ENCODE results near the gene GTPBP1. TPM values are rescaled to one million over a fixed set of nuclear protein-coding genes. Genes with fewer than 3 reads are reported as not detected.

GTPBP1 gene
- total and polyA plus RNA-seq, 2 of the 13 experiments (the other 11 are each of a cell fraction or from before 2014, with no cell fraction given): 22.3 to 27.0 TPM

DNA sequence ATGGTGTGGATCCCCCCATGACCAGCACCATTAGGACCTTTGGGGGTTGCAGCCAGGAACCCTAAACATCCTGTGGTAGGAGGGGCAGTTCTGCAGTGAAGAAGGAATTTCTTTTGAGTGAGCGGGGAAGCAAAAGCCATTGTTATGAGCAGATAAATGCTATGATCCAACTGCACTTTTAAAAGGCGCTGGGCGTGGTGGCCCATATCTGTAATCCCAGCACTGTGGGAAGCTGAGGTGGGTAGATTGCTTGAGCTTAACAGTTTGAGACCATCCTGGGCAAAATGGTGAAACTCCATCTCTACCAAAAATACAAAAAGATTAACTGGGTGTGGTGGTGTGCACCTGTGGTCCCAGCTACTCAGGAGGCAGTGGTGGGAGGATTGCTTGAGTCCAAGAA is 29.9 kb upstream of the GTPBP1 start:
- Histone ChIP-seq H3K4me3 (replicated peaks in 1 of 3; ENCODE audit: insufficient read depth in 1 of 3, low read depth in 2 of 3, low read length in 3 of 3) (no peak overlapping the region), H3K79me2 (ENCODE audit: insufficient read depth, low read length) (no peaks in the 10 kb centered on the region), H3K4me1 (ENCODE audit: insufficient read depth, low read length) (peaks cover 18% of the 10 kb centered on the region; the same call in 1 of the 2 replicates), H3K9ac (ENCODE audit: insufficient read depth, low read depth, low read length) (no peak overlapping the region), H3K27ac (ENCODE audit: extremely low read length, insufficient read depth, low read length) (no peak overlapping the region), H3K4me2 (ENCODE audit: low read depth, low read length) (no peak overlapping the region), H3K36me3 (replicated peaks in 1 of 2; ENCODE audit: control insufficient read depth in 1 of 2, insufficient read depth in 2 of 2, low read length in 2 of 2) (peaks cover 4 to 8% of the 10 kb centered on the region in 2 experiments; a peak in 3 of 5 replicates), H3K27me3 (ENCODE audit: control insufficient read depth in 1 of 2, insufficient read depth in 2 of 2, low read length in 2 of 2) (no peaks in the 10 kb centered on the region), H4K20me1 (ENCODE audit: insufficient read depth, low read length) (no peaks in the 10 kb centered on the region), H2AFZ (ENCODE audit: low read length) (no peak overlapping the region), H3K9me3 (ENCODE audit: low read length) (no peaks in the 10 kb centered on the region)
- DNase-seq (ENCODE audit: low spot score) (no peak), ATAC-seq (no peak), FAIRE-seq (no peak)
- WGBS (ENCODE audit: low lambda C conversion rate): 98% methylated on average over 3 of the region's 3 CpGs
- ChIA-PET POLR2A (no interaction called here), CTCF (ENCODE audit: low intra/inter-chr PET ratio, low total read pairs) (no interaction called here)
- BruUV-seq (replicated peaks): no TSS peak
- intact Hi-C loops (cut with micrococcal nuclease; ENCODE audit: unreplicated experiment): no loop called here
- in situ Hi-C loops (cut with HindIII; ENCODE audit: extremely low pct_ligation_motif_present, low pct_unique_long_range_greater_than_20kb): no loop called here
- TF ChIP-seq MBD4 (IDR thresholded peaks at IDR 0.05; ENCODE audit: borderline replicate concordance, low read length): no peak
- TF ChIP-seq PCBP1 (IDR thresholded peaks at IDR 0.05; ENCODE audit: borderline replicate concordance, low read depth, low read length): no peak
- TF ChIP-seq, protein P1, sequence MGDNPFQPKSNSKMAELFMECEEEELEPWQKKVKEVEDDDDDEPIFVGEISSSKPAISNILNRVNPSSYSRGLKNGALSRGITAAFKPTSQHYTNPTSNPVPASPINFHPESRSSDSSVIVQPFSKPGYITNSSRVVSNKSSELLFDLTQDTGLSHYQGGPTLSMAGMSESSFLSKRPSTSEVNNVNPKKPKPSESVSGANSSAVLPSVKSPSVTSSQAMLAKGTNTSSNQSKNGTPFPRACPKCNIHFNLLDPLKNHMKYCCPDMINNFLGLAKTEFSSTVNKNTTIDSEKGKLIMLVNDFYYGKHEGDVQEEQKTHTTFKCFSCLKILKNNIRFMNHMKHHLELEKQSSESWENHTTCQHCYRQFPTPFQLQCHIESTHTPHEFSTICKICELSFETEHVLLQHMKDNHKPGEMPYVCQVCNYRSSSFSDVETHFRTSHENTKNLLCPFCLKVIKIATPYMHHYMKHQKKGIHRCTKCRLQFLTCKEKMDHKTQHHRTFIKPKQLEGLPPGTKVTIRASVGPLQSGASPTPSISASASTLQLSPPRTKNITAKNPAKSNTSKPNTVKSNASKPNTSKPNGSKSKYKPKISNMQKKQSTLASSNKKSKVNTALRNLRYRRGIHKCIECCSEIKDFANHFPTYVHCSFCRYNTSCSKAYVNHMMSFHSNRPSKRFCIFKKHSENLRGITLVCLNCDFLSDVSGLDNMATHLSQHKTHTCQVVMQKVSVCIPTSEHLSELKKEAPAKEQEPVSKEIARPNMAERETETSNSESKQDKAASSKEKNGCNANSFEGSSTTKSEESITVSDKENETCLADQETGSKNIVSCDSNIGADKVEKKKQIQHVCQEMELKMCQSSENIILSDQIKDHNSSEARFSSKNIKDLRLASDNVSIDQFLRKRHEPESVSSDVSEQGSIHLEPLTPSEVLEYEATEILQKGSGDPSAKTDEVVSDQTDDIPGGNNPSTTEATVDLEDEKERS (CRISPR knock-in tag; IDR thresholded peaks at IDR 0.05): no peak
- TF ChIP-seq MTF1 (CRISPR knock-in tag; IDR thresholded peaks at IDR 0.05): no peak
- TF ChIP-seq, protein P2, sequence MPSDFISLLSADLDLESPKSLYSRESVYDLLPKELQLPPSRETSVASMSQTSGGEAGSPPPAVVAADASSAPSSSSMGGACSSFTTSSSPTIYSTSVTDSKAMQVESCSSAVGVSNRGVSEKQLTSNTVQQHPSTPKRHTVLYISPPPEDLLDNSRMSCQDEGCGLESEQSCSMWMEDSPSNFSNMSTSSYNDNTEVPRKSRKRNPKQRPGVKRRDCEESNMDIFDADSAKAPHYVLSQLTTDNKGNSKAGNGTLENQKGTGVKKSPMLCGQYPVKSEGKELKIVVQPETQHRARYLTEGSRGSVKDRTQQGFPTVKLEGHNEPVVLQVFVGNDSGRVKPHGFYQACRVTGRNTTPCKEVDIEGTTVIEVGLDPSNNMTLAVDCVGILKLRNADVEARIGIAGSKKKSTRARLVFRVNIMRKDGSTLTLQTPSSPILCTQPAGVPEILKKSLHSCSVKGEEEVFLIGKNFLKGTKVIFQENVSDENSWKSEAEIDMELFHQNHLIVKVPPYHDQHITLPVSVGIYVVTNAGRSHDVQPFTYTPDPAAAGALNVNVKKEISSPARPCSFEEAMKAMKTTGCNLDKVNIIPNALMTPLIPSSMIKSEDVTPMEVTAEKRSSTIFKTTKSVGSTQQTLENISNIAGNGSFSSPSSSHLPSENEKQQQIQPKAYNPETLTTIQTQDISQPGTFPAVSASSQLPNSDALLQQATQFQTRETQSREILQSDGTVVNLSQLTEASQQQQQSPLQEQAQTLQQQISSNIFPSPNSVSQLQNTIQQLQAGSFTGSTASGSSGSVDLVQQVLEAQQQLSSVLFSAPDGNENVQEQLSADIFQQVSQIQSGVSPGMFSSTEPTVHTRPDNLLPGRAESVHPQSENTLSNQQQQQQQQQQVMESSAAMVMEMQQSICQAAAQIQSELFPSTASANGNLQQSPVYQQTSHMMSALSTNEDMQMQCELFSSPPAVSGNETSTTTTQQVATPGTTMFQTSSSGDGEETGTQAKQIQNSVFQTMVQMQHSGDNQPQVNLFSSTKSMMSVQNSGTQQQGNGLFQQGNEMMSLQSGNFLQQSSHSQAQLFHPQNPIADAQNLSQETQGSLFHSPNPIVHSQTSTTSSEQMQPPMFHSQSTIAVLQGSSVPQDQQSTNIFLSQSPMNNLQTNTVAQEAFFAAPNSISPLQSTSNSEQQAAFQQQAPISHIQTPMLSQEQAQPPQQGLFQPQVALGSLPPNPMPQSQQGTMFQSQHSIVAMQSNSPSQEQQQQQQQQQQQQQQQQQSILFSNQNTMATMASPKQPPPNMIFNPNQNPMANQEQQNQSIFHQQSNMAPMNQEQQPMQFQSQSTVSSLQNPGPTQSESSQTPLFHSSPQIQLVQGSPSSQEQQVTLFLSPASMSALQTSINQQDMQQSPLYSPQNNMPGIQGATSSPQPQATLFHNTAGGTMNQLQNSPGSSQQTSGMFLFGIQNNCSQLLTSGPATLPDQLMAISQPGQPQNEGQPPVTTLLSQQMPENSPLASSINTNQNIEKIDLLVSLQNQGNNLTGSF (CRISPR knock-in tag; IDR thresholded peaks at IDR 0.05): no peak
- TF ChIP-seq CCAR2 (optimal IDR thresholded peaks at IDR 0.05; ENCODE audit: low read depth, low read length): no peak
- no peak for TF ChIP-seq ZNF547 (CRISPR knock-in tag; IDR thresholded peaks at IDR 0.05)
- TF ChIP-seq, protein P3, sequence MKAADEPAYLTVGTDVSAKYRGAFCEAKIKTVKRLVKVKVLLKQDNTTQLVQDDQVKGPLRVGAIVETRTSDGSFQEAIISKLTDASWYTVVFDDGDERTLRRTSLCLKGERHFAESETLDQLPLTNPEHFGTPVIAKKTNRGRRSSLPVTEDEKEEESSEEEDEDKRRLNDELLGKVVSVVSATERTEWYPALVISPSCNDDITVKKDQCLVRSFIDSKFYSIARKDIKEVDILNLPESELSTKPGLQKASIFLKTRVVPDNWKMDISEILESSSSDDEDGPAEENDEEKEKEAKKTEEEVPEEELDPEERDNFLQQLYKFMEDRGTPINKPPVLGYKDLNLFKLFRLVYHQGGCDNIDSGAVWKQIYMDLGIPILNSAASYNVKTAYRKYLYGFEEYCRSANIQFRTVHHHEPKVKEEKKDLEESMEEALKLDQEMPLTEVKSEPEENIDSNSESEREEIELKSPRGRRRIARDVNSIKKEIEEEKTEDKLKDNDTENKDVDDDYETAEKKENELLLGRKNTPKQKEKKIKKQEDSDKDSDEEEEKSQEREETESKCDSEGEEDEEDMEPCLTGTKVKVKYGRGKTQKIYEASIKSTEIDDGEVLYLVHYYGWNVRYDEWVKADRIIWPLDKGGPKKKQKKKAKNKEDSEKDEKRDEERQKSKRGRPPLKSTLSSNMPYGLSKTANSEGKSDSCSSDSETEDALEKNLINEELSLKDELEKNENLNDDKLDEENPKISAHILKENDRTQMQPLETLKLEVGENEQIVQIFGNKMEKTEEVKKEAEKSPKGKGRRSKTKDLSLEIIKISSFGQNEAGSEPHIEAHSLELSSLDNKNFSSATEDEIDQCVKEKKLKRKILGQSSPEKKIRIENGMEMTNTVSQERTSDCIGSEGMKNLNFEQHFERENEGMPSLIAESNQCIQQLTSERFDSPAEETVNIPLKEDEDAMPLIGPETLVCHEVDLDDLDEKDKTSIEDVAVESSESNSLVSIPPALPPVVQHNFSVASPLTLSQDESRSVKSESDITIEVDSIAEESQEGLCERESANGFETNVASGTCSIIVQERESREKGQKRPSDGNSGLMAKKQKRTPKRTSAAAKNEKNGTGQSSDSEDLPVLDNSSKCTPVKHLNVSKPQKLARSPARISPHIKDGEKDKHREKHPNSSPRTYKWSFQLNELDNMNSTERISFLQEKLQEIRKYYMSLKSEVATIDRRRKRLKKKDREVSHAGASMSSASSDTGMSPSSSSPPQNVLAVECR (CRISPR knock-in tag; IDR thresholded peaks at IDR 0.05; ENCODE audit: borderline replicate concordance): no peak
- no peak for TF ChIP-seq PITX1 (CRISPR knock-in tag; IDR thresholded peaks at IDR 0.05)
- TF ChIP-seq, protein P4, sequence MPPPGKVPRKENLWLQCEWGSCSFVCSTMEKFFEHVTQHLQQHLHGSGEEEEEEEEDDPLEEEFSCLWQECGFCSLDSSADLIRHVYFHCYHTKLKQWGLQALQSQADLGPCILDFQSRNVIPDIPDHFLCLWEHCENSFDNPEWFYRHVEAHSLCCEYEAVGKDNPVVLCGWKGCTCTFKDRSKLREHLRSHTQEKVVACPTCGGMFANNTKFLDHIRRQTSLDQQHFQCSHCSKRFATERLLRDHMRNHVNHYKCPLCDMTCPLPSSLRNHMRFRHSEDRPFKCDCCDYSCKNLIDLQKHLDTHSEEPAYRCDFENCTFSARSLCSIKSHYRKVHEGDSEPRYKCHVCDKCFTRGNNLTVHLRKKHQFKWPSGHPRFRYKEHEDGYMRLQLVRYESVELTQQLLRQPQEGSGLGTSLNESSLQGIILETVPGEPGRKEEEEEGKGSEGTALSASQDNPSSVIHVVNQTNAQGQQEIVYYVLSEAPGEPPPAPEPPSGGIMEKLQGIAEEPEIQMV (CRISPR knock-in tag; IDR thresholded peaks at IDR 0.05; ENCODE audit: low read depth): no peak
